NCI-H1092 (cell line): Measurements from ENCODE around the gene IZUMO3.
"Not testable (repeated sequence)": the region's sequence is repeated elsewhere in the genome, so short reads cannot be mapped to it uniquely, and the experiment has no call there.

Source experiments
- DNase-seq: peaks from one replicate; lab custom pipeline; 2025; lab: John Stamatoyannopoulos, UW

The IZUMO3 gene, protein sequence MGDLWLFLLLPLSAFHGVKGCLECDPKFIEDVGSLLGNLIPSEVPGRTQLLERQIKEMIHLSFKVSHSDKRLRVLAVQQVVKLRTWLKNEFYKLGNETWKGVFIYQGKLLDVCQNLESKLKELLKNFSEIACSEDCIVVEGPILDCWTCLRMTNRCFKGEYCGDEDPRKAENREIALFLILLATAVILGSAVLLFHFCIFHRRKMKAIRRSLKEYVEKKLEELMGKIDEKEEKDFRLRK

DNA sequence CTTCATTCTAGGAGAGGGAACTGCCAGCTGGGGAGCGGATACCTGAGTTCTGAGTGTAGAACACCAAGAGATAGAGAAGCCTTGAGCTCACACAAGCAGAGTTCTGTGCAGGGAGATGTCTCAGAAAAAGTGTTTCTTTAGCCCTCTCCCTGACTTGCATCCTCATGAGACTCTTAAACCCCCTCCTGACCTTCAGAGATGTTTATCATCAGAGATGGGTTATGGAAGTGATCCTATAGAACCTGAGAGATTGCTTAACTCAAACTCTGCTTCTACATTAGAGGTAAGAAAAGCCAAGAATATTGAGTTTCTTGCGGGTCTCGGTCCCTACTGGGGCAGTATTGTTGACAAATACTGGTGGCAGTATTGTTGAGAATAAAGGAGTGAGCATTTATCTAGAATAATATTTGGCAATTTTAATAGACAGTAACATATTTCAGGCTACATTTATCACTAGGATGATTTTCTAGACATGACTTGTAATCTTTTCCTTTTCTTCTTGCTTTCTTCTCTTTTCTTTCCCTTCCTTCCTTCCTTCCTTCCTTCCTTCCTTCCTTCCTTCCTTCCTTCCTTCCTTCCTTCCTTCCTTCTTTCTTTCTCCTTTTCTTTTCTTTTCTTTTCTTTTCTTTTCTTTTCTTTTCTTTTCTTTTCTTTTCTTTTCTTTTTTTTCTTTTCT lies at the start of gene IZUMO3:
TSS of gene IZUMO3 (minus strand) at position 51 of the 676 bp plus-strand sequence. CDS start 248 bp downstream, outside the sequence.
- no peak for DNase-seq

DNA sequence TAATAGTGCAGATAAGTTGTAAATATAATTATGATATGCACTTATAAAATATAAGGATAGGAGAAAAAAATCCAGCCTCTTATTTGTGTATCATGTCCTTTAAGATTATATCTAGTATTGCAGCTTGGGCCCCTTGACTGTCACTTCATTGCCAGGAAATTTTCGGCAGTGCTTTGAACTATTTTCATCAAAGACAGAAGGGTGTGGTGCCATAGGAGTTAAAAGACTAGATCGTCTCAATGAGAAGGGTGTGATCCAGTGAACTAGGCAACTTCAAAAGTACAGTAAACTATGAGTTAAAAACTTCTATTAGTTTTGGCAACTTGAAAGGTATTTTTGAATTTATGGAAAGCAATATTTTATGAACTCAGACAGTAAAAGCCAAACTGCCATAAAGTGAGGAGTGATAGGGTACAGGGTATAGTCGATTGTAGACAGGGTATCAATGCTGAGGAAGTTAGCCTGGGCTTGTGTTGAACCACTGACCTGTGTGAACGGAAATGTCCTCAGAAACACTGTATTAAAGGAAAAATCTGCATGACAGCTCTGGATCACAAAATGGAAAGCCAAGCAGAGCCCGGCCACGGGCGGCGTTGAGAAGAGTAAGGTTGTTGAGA lies 48.6 kb upstream of the IZUMO3 start:
- DNase-seq: no peak

DNA sequence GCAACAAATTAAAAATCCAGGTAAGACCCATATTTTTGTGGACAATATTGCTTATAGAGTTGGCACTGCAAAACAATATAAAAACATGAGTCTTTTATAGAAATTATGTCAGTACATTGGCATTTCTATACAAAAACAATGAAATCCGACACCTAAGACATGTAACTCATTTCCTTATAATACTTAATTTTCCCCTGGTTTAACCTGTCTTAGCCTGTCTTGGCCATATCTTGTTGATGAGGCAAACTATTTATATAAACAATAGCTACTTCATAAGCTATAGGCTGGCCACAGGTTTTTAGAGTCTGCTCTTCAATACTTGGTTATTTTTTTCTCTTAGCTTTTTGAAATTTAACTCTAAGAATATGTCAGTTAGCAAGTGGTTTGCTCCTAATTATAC lies 44.7 kb upstream of the IZUMO3 start:
- no peak for DNase-seq

DNA sequence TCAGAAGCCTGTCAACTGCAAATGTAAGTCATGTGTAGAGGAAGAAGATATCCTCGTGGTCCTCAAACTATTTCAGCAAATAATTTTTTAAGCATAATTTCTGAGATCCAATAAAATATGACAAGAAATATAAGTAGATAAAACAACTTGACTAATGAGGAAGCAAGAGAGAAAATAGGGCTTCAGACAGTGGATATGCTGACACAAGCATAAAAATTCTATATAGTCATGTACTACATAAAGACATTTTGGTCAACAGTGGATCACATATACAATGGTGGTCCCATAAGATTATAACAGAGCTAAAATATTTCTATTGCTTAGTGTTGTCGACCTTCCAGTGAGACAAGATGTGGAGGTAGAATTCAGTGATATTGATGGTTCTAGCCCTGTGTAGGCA lies 42.2 kb upstream of the IZUMO3 start:
- no peak for DNase-seq

DNA sequence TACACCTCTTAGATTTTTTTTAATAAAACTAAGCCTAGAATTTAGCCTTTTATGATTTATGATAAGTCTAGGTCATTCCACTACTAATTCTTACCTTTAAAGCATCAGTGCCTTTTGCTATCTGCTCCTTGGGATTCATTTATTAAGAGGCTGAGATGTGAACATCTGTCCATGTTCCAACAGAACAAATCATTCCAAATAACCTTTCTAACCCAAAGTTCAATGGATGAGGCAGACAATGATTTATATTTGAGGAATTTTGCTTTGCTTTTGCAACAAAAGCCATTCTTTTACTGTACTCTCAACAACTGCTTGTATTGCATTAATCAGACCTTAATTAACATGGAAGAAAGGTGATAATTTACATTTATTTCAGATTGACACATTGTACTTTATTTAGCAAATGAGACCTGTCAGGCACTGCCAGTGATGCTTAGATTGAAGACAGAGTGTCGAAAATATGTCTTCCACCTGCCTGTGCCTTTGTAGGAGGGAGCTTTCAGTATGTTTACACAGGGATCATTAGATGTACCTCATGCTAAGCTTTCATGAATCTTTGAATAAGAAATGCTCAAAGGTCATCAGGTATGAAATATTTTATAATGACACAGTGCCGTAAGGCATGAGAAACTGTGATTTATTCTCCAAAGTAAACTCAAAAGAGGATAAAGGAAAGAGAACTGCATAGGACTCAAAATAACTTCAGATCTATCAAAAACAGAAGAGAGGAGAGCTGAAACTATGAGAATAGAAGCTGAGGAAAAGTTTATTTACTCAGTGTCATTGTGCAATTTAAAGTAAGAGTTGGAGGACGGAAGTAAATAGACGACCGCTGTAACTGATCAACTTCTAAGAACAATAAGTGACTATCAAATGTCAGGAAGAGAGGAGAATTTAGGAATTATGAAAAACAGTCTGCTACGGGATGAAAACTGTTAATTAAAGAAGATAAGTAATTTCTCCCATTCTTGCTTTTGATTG lies 36.7 kb upstream of the IZUMO3 start:
- DNase-seq: no peak

DNA sequence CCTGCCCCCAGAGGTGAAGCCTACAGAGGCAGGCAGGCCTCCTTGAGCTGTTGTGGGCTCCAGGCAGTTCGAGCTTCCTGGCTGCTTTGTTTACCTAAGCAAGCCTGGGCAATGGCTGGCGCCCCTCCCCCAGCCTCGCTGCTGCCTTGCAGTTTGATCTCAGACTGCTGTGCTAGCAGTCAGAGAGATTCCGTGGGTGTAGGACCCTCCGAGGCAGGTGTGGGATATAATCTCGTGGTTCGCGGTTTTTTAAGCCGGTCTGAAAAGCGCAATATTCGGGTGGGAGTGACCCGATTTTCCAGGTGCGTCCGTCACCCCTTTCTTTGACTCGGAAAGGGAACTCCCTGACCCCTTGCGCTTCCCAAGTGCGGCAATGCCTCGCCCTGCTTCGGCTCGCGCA lies 34.3 kb upstream of the IZUMO3 start:
- DNase-seq: not testable (repeated sequence)

DNA sequence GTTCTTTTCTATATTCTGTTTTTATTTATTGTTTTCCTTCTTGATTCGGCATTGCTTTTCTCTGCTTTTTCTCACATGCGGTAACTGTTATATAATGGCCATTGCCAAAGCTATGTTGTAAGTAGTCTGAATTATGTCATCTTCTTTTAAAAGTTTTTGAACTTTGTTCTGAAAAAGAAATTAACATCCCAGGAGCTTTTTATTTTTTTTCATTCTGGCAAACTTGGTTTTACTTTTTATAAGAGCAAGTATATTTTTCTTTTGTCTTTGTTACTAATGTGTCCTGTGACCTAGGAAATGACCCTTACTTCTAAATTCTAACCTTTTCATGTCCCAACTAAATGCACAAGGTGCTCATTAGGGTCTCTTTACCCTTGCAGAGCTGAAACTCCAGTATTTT lies 26.7 kb upstream of the IZUMO3 start:
- DNase-seq: no peak

DNA sequence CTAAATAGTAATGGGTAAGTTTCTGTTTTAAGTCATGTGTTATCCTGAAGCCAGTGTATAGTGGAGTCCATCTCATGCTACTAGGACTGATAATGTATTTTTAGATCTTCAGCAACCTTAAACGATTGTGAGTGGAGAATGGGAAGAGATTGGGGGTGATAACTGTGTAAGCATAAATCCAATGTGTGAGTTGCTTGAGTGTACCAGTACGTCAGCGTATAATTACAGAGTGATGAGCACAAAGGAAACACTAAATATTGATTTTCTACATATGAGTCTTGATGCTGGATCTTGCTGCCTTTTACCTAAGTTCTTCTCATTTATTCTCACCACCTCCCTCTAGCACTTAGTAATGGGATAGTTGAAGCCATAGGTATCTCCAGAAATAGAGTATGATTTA lies 16.3 kb upstream of the IZUMO3 start:
- no peak for DNase-seq

DNA sequence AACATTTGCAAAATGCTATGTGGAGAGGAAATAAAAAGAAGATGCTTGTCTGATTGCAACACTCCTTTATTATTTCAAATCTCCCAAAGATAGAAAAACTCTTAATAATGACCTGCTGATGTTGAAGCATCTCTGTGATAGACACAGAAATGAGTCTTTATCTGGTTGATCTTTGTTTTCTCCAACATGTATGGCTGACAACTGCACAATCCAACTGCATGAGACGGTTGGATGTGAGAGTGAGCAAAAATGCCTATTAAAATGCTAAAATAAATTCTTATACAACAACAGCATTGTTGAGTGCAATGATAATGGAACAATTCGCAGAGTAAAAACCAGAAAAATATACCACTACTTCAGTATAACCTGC lies 7.5 kb upstream of the IZUMO3 start:
- no peak for DNase-seq

DNA sequence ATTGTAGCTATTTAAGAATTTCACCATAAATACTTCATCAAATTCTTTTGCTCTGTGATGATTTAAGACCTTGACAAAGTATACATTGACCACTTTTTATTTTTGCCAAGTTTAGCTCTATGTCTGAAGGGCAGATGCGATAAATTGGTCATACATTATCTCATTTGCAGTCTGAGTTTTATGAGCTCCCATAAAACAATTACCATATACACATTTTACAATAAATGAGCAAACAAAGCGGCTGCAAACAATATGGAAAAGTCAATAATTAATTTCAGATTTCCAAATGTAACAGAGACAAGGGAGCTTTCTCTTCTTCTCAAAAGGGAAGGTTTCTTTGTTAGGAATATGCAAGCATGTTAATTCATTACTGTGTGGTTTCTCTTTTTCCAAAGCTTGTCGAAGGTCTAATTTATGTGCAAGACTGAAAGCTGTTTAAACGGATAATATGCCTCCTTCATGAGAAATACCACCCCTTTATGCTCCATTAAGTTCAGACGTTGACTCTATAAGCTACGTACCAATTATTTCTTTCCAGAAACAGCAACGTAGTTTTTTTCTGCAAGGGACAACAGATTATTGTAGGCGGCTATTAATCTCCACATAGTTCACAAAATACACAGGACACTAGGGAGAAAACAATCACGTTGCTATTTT lies 7.0 kb upstream of the IZUMO3 start:
- DNase-seq: no peak

DNA sequence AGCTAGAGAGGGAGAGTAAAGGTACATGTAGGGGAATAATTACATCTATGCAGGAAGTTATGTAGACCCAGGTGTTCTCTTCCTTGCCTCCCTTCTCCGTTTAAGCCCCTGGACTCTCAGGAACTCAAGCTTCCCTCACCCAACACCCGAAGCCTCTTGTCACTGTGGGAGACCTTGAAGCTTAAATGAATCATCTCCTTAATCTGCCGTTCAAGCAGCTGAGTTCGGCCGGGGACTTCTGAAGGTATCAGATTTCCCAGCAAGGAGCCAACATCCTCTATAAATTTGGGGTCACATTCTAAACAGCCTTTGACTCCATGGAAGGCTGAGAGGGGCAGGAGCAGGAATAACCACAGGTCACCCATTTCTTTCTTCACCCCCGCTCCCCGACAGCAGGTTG lies 412 bp downstream of the IZUMO3 start:
- DNase-seq: no peak

DNA sequence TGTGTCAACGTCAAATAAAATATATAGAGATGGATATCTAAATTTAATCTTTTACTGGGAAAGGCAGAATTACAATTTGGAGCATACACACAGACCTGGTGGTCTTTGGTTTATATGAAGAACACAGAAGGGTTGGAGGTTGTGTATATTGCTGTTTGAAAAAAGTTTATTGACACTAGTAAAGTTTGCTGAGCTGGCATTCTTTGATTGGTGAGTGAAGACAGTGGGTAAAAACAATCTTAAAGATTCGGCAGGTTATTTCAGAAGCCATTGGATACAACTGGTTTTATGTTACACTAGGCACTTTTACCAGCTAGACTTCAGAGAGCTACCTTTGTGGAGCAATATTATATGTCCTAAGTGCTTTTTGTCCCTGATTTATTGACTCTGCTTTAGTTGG lies 27.2 kb downstream of the IZUMO3 start:
- DNase-seq: no peak

DNA sequence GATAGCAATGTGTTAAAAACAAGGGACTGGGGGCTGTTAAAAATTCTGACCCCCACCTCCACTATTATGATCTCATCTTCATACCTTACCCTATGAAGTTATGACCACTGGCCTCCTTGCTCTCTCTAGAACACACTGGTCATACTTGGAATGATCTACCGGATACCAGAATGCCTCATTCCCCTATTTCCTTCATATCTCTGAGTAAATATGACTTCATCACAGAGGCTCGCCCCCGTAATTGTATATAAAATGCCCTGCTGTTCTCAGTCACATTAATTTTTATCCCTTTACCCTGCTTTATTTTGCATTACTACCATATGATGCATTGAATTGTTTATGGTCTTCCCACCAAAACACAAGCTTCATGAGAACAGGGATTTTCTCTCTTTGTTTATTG lies 29.2 kb downstream of the IZUMO3 start:
- DNase-seq: no peak

DNA sequence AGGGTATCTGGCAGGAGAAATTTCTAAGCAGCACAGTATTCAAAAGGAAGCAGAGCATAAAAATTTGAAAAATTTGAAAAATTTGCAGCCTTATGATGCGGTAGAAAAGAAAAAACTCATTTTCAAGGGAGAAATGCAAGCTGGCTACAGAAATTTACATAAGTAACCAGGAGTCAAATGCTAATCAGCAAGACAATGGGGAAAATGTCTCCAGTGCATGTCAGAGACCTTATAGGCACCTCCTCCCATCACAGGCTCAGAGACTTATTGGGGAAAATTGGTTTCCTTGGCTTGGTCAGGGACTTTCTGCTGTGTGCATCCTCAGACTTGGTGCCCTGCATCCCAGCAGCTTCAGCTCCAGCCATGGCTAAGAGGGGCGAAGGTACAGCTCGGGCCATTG lies 35.8 kb downstream of the IZUMO3 start:
- no peak for DNase-seq

DNA sequence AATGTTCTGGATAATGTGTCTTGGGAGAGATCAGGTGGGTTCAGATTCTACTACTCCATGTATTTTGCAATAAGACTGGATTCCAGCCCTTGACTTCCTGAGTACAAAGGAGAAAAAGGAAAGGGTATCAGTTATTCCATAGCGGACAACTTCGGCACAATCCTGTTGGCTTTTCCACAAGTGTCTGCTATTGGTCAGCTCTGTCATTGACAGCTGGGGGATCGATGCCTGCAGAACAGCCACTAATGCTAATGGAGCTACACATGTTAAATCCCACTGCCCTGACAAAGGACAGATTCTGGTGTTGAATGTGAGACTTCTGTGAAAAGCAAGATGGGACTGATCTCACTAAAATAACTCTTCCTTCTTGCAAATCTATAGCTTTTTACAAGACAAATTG lies 41.2 kb downstream of the IZUMO3 start:
- DNase-seq: no peak

DNA sequence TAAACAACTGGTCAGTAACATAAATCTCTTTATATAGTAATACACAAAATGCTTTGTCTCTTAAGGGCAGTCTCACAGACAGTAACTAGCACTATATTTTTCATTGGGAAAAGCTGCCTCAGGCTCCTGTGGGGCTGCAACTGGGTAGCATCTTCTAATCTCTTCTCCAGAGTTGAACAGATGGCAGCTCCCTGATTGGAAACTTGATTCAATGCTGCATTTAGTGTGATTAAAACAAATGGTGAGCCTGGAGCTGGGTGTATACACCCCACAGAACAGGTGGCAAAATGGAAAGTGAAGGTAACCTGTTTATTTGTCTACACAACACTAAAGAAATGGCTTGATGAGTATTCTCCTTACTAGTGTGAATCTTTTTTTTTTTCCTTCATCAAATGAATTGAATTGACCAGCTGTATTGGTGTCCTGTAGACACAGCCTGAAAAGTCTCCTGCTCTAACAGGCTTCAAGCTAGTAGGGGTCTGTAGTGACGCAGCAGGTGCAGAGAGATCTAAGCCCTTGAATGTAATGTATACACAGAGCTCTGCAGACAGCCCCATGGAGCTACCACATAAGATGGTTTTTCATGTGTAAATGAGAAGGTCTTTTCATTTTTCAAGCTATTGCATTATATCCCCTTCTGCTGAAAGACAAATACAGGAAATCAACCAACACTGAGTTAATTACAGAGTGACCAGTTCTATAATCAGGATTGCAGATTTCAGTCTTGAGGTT lies 43.3 kb downstream of the IZUMO3 start:
- DNase-seq: no peak

DNA sequence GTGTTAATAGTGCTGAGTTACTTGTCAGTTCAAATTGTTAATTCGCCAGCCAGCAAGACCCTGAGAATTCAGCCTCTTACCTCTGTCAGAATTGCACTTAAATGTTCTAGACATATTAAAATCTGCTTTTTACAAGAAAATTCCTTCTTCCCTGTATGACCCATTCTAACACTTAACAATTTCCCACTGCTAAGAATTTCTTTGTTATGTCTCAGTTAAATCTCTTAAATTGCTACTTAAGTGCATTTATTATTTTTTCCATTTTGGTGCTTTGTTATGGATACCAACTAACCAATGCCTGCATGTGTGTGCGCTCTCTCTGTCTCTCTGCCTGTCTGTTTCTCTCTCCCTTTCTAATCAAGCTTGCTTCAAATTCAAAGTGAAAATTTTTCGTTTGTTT lies 44.9 kb downstream of the IZUMO3 start:
- DNase-seq: no peak

DNA sequence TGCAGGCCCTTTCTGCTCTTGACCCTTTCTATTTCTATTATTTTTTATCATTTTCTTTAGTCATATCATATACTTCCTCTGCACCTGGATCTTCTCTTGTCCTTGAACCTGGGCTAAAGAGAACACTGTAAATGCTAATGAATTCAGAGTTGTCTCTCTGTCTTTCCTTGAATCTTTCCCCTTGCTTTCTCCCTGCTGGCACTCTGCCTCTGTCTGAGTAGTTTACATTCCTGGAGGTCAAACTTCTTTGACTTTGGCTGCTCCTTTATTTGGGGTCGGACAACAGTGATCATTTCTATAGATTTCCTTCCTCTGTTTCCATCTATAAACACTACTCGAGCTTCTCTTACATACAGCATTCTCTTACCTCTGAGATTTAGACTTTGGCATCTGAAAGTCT lies 47.1 kb downstream of the IZUMO3 start:
- DNase-seq: no peak

DNA sequence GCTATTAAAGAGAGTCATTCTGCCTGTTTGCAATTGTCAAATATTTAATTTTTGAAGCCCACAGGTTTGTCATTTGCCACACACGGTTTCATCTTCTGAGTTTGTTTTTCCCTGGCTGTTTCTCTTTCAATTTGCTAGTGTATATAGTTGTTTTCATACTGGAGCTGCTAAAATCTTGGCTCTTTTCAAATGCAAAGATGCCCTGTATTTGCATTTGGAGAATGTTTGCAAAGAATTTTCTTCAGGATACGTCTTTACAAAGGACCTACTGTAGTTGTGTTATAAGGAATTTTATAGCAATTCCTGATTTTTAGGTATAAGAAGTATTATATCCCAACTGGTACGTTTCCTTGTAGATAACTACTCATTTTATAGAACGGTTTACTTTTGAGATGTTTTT lies 48.0 kb downstream of the IZUMO3 start:
- no peak for DNase-seq
